Activated naive CD4-positive, alpha-beta T cell treated with anti-CD3 and anti-CD28 coated beads, Interleukin-2, amount 50 U/mL, for 16 hours (primary cell): ENCODE data around the gene VSIR.

Experiments
- DNase-seq: peaks from one replicate; pipeline ENCODE4 v3.0.0-alpha.2; 2020

VSIR gene

GRCh38 chr10:71746344-71747037 lies 26.8 kb downstream of the VSIR start:
- DNase-seq: no peak

- DNase-seq: no peak
Observed at GRCh38 chr10:71745664-71746250, 27.6 kb downstream of the VSIR start.

GRCh38 chr10:71744897-71745663 lies 28.2 kb downstream of the VSIR start:
- no peak for DNase-seq

GRCh38 chr10:71743866-71744265 lies 29.5 kb downstream of the VSIR start:
- no peak for DNase-seq

- no peak for DNase-seq
Observed at GRCh38 chr10:71743089-71743838, 30.1 kb downstream of the VSIR start.

GRCh38 chr10:71742301-71743088 lies 30.8 kb downstream of the VSIR start:
- DNase-seq: no peak

GRCh38 chr10:71741671-71742070 lies 31.6 kb downstream of the VSIR start:
- DNase-seq: no peak

- no peak for DNase-seq
Observed at GRCh38 chr10:71741029-71741428, 32.3 kb downstream of the VSIR start.

- DNase-seq: no peak
Observed at GRCh38 chr10:71740069-71740653, 33.2 kb downstream of the VSIR start.

GRCh38 chr10:71739358-71739900 lies 33.9 kb downstream of the VSIR start:
- DNase-seq: no peak

GRCh38 chr10:71737834-71738197 lies 35.5 kb downstream of the VSIR start:
- DNase-seq: no peak

- DNase-seq: peak; percentile 43
Observed at GRCh38 chr10:71737001-71737833, 36.1 kb downstream of the VSIR start.

- DNase-seq: no peak
Observed at GRCh38 chr10:71736570-71736952, 36.8 kb downstream of the VSIR start.

GRCh38 chr10:71735709-71736569 lies 37.4 kb downstream of the VSIR start:
- peak; percentile 44 for DNase-seq

GRCh38 chr10:71734797-71735196 lies 38.5 kb downstream of the VSIR start:
- DNase-seq: no peak

- no peak for DNase-seq
Observed at GRCh38 chr10:71731791-71732190, 41.5 kb downstream of the VSIR start.

- DNase-seq: no peak
Observed at GRCh38 chr10:71729161-71729636, 44.1 kb downstream of the VSIR start.

GRCh38 chr10:71727738-71728737 lies 45.3 kb downstream of the VSIR start:
- DNase-seq: peak; percentile 57
